ENCODE data around the gene MRPS9. TPM values are rescaled to one million over a fixed set of nuclear protein-coding genes. Genes with fewer than 3 reads are reported as not detected.

Gene MRPS9
- total and polyA plus RNA-seq, 7 donors: 13.8 to 38.5 (median 18.4) TPM

- Histone ChIP-seq H3K36me3 (no peaks in the 10 kb centered on the region), H3K4me1 (peaks cover 0 to 8% (median 6%) of the 10 kb centered on the region in 4 donors), H3K9me3 (no peaks in the 10 kb centered on the region), H3K27me3 (peaks cover 6 to 49% (median 33%) of the 10 kb centered on the region in 3 donors), H3K27ac (no peak overlapping the region), H3K4me3 (peak overlapping the region in 3 of 4 donors; percentile 29 to 38 (median 30))
- no peak for DNase-seq
- WGBS, 2 donors: 2 to 3% methylated on average over 53 of the region's 53 CpGs
- TF ChIP-seq POLR2A (IDR thresholded peaks at IDR 0.05): no peak
- TF ChIP-seq CTCF (IDR thresholded peaks at IDR 0.05): no peak
- TF ChIP-seq EP300 (IDR thresholded peaks at IDR 0.05): no peak
- no peak for TF ChIP-seq POLR2AphosphoS5 (IDR thresholded peaks at IDR 0.05)
- intact Hi-C loops (cut with DNase I): no loop called here
Measured at GRCh38 chr2:105143467-105144151, 105.7 kb downstream of the MRPS9 start.

GRCh38 chr2:105144152-105144940, 106.5 kb downstream of the MRPS9 start:
- DNase-seq: no peak
- peaks cover 6 to 49% (median 33%) of the 10 kb centered on the region in 3 donors for H3K27me3 ChIP-seq

GRCh38 chr2:105144941-105145300, 107.1 kb downstream of the MRPS9 start:
- no peak overlapping the region for H3K27ac ChIP-seq

More at GRCh38 chr2:105144152-105144940, 106.5 kb downstream of the MRPS9 start:
- Histone ChIP-seq H3K27ac (no peak overlapping the region), H3K4me3 (peak overlapping the region in 3 of 4 donors; percentile 29 to 38 (median 30)), H3K36me3 (no peaks in the 10 kb centered on the region), H3K9me3 (no peaks in the 10 kb centered on the region), H3K4me1 (peaks cover 0 to 8% (median 6%) of the 10 kb centered on the region in 4 donors)
- TF ChIP-seq EP300 (IDR thresholded peaks at IDR 0.05) (no peak), CTCF (IDR thresholded peaks at IDR 0.05) (no peak), POLR2AphosphoS5 (IDR thresholded peaks at IDR 0.05) (no peak)
- WGBS, 2 donors: 6% methylated on average over 62 of the region's 62 CpGs
- intact Hi-C loops (cut with DNase I): no loop called here

GRCh38 chr2:105149272-105149671, 111.4 kb downstream of the MRPS9 start:
- H3K9me3 ChIP-seq: no peaks in the 10 kb centered on the region
- no peak overlapping the region for H3K4me3 ChIP-seq
- 63 to 66% methylated on average over 1 of the region's 1 CpG for WGBS, 2 donors
- no peak for DNase-seq
- H3K4me1 ChIP-seq: peaks cover 0 to 5% (median 1%) of the 10 kb centered on the region in 4 donors
- H3K27ac ChIP-seq: no peak overlapping the region
- intact Hi-C loops (cut with DNase I): no loop called here
- no peaks in the 10 kb centered on the region for H3K36me3 ChIP-seq
- H3K27me3 ChIP-seq: peaks cover 2 to 39% (median 27%) of the 10 kb centered on the region in 3 donors
- TF ChIP-seq CTCF (IDR thresholded peaks at IDR 0.05) (no peak), POLR2A (IDR thresholded peaks at IDR 0.05) (no peak), EP300 (IDR thresholded peaks at IDR 0.05) (no peak), POLR2AphosphoS5 (IDR thresholded peaks at IDR 0.05) (no peak)

More at GRCh38 chr2:105144941-105145300, 107.1 kb downstream of the MRPS9 start:
- H3K4me1 ChIP-seq: peaks cover 0 to 8% (median 6%) of the 10 kb centered on the region in 4 donors
- WGBS, 2 donors: 47 to 59% methylated on average over 2 of the region's 2 CpGs
- no peaks in the 10 kb centered on the region for H3K36me3 ChIP-seq
- TF ChIP-seq EP300 (IDR thresholded peaks at IDR 0.05) (no peak), POLR2AphosphoS5 (IDR thresholded peaks at IDR 0.05) (no peak), POLR2A (IDR thresholded peaks at IDR 0.05) (no peak), CTCF (IDR thresholded peaks at IDR 0.05) (no peak)
- intact Hi-C loops (cut with DNase I): no loop called here
- H3K27me3 ChIP-seq: peaks cover 6 to 49% (median 33%) of the 10 kb centered on the region in 3 donors
- DNase-seq: no peak
- H3K4me3 ChIP-seq: no peak overlapping the region
- H3K9me3 ChIP-seq: no peaks in the 10 kb centered on the region

Other genes starting within 250 kb of the MRPS9 start
- gene POU3F3, start 184.0 kb upstream of the MRPS9 start, total RNA-seq: 1 to 10 TPM in 1 of 4 donors, under 1 TPM in 3; 0.36 to 1.4 (median 0.80) TPM
- gene POU3F3, start 184.0 kb upstream of the MRPS9 start, polyA plus RNA-seq: under 1 TPM in 1 of 3 donors, not detected in 2; 0.39 TPM
- gene GPR45, start 203.7 kb downstream of the MRPS9 start, total RNA-seq: not detected
- gene GPR45, start 203.7 kb downstream of the MRPS9 start, polyA plus RNA-seq: not detected